Ascending aorta (tissue), 2 donors: ENCODE data around the gene LRRIQ1. TPM values are rescaled to one million over a fixed set of nuclear protein-coding genes. Genes with fewer than 3 reads are reported as not detected.

Source experiments
- DNase-seq, 2 donors: peaks; one replicate each; pipeline ENCODE4 v3.0.0-alpha.2; 2019; ENCODE audit warnings: low spot score in 2 of 2
- H3K27ac ChIP-seq, 2 donors: fragments of 200-600 bp; sonication (generic); one replicate each; pipeline ENCODE4 v1.5.1; 2016 to 2017; ENCODE audit warnings: mild to moderate bottlenecking in 1 of 2
- H3K27me3 ChIP-seq: fragments of 200-600 bp; sonication (generic); one replicate; pipeline ENCODE4 v1.5.1; 2017
- H3K36me3 ChIP-seq, 2 donors: fragments of 200-600 bp; sonication (generic); one replicate each; pipeline ENCODE4 v1.5.1; 2016
- H3K4me1 ChIP-seq, 2 donors: fragments of 200-600 bp; sonication (generic); one replicate each; pipeline ENCODE4 v1.5.1; 2016 to 2017; ENCODE audit warnings: mild to moderate bottlenecking in 1 of 2
- H3K4me3 ChIP-seq, 2 donors: fragments of 200-600 bp; sonication (generic); one replicate each; pipeline ENCODE4 v1.5.1; 2016 to 2017; ENCODE audit warnings: mild to moderate bottlenecking in 1 of 2
- H3K9me3 ChIP-seq, 2 donors: fragments of 200-600 bp; sonication (generic); one replicate each; pipeline ENCODE4 v1.5.1; 2016
- CTCF ChIP-seq, 3 experiments: fragments of 200-600 bp in 2 of 3; fragments of 450-650 bp in 1 of 3; sonication (generic) in 2 of 3; IDR thresholded peaks; one replicate each; pipeline ENCODE4 v1.5.1; 2016 to 2019; ENCODE audit warnings: antibody characterized with exemption in 3 of 3, mild to moderate bottlenecking in 1 of 3, moderate library complexity in 1 of 3
- intact Hi-C: fragments of 100-400 bp; cut with DNase I; formaldehyde crosslinking; loops from one replicate; pipeline ENCODE4 v1.15.1; 2023
- total RNA-seq: library from RNA; depleted of rRNA; stranded (reverse); fragments of >200 nt; gene quantifications from one replicate; pipeline ENCODE4 v1.1.0, GENCODE V29; 2016

Gene LRRIQ1
- total RNA-seq, 1 donor from 2014 or later = not detected

GRCh38 chr12:85163752-85164321 lies 127.7 kb downstream of the LRRIQ1 start:
- Histone ChIP-seq H3K27me3 (no peaks in the 10 kb centered on the region), H3K4me3 (no peak overlapping the region), H3K4me1 (no peaks in the 10 kb centered on the region), H3K36me3 (no peaks in the 10 kb centered on the region), H3K9me3 (no peaks in the 10 kb centered on the region), H3K27ac (no peak overlapping the region)
- TF ChIP-seq CTCF (IDR thresholded peaks at IDR 0.05) = no peak
- no peak for DNase-seq
- intact Hi-C loops = no loop called here

- Histone ChIP-seq H3K4me1 (no peaks in the 10 kb centered on the region), H3K27ac (no peak overlapping the region), H3K27me3 (no peaks in the 10 kb centered on the region), H3K36me3 (no peaks in the 10 kb centered on the region), H3K9me3 (no peaks in the 10 kb centered on the region), H3K4me3 (no peak overlapping the region)
- no peak for DNase-seq
- intact Hi-C loops = no loop called here
- no peak for TF ChIP-seq CTCF (IDR thresholded peaks at IDR 0.05)
These were observed 143.6 kb downstream of the LRRIQ1 start for GRCh38 chr12:85179680-85180270.

DNA sequence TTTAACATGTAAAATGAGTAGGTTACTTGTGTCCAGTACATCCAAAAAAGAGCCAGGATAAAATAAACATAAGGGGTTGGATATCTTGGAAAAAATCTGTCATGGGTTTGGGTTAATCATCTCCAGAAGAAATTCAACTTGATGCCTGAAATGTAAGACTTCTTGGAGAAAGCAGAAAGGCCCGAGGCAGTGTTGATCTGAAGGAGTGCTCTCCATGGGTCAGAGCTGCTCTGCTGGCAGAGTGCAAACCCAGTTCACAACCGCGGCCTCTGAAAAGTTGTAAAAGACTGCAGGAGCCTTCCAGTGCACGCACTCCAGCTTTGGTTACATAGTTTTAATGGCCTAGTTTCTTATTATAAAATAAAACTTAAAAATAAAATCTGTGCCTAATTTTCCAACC lies 146.5 kb downstream of the LRRIQ1 start:
- no peaks in the 10 kb centered on the region for H3K27me3 ChIP-seq
- H3K9me3 ChIP-seq = no peaks in the 10 kb centered on the region
- no peak overlapping the region for H3K27ac ChIP-seq
- no peaks in the 10 kb centered on the region for H3K4me1 ChIP-seq
- H3K4me3 ChIP-seq = no peak overlapping the region
- TF ChIP-seq CTCF (IDR thresholded peaks at IDR 0.05) = no peak
- DNase-seq = no peak
- no peaks in the 10 kb centered on the region for H3K36me3 ChIP-seq
- intact Hi-C loops = no loop called here

- H3K4me3 ChIP-seq = no peak overlapping the region
- H3K36me3 ChIP-seq = no peaks in the 10 kb centered on the region
- DNase-seq = no peak
- no peak for TF ChIP-seq CTCF (IDR thresholded peaks at IDR 0.05)
- intact Hi-C loops = no loop called here
- H3K27me3 ChIP-seq = no peaks in the 10 kb centered on the region
- no peaks in the 10 kb centered on the region for H3K9me3 ChIP-seq
- no peaks in the 10 kb centered on the region for H3K4me1 ChIP-seq
- H3K27ac ChIP-seq = no peak overlapping the region
These were observed 147.7 kb downstream of the LRRIQ1 start for GRCh38 chr12:85183855-85184254.

- H3K36me3 ChIP-seq = no peaks in the 10 kb centered on the region
These were observed 150.1 kb downstream of the LRRIQ1 start for GRCh38 chr12:85186236-85186635.

More at GRCh38 chr12:85186236-85186635, 150.1 kb downstream of the LRRIQ1 start:
- Histone ChIP-seq H3K27me3 (no peaks in the 10 kb centered on the region), H3K4me1 (no peaks in the 10 kb centered on the region), H3K9me3 (no peaks in the 10 kb centered on the region), H3K27ac (no peak overlapping the region), H3K4me3 (no peak overlapping the region)
- intact Hi-C loops = no loop called here
- TF ChIP-seq CTCF (IDR thresholded peaks at IDR 0.05) = no peak
- no peak for DNase-seq
